ENCODE measurements around the gene LIPJ. TPM values are rescaled to one million over a fixed set of nuclear protein-coding genes. Genes with fewer than 3 reads are reported as not detected.
A peak's percentile ranks its signal among the peaks of the same experiment; 100 is the strongest.

The LIPJ gene
- total and polyA plus RNA-seq, 10 of the 15 experiments (the other 5 are each of a cell fraction or from before 2014, with no cell fraction given): 0.03 to 0.23 (median 0.08) TPM; not detected in 5

DNA sequence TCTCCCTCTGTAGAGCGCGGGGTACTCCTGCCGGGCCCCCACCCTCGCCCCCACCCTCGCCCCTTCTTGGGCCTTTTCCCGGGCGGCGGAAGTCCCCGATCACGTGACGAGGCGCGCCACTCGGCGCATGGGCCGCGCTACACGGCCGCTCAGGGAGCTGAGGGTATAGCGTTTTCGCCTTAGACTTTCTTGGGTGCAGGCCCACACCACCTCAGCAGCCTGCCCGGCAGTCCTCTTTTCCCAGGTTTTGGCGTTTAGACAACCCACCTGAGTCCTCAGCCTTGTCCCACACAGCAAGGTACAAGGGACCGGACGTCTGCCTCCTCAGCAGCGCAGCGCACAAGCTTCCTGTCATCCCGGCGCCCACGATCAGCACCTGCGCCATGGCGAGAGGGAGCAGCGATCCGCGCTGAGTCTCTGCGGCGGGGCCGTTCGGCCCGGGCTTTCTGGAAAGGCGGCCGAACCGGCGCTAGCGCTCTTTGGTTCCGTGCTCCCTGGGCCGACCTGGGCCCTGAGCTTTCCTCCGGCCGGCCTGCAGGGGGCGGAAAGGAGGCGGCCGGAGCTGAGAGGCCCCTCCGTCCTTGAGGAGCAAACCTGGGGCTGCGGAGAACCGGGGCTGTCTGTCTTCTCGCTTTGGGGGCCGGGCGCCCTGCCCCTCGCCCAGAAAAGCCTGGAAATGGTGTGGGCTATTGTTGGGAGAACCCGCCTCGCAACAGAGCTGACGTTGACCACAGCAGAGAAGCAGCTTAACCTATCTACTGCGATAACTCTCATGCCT lies 3.6 kb upstream of the LIPJ start, which contains the start of gene RNLS:
Gene RNLS, minus strand, starts transcription at position 513 of the 778 bp plus-strand sequence.
- peak within 1 kb of the TSS; percentile 87 for H3K27ac ChIP-seq (ENCODE audit: control insufficient read depth, insufficient read depth)
- FAIRE-seq: no peak
- TF ChIP-seq SUPT20H (IDR thresholded peaks at IDR 0.05; ENCODE audit: borderline replicate concordance, control insufficient read depth, low read depth, low read length) (no peak), RCOR1 (conservative IDR thresholded peaks at IDR 0.05; ENCODE audit: low read depth, low read length) (no peak), FOS (IDR thresholded peaks at IDR 0.05; ENCODE audit: borderline replicate concordance, extremely low read depth, insufficient read length) (no peak), ASH2L (IDR thresholded peaks at IDR 0.05; ENCODE audit: borderline replicate concordance, low read depth) (peak; percentile 74; the same call in 1 of the 2 replicates), MEF2A (IDR thresholded peaks at IDR 0.05; ENCODE audit: insufficient read depth, low read depth, low read length) (0 out of 2 replicates have a peak, but pooled peaks have one; percentile 3), SIN3A (IDR thresholded peaks at IDR 0.05; ENCODE audit: low read depth, low read length) (0 out of 2 replicates have a peak, but pooled peaks have one; percentile 50), NRF1 (conservative IDR thresholded peaks at IDR 0.05; ENCODE audit: low read depth, low read length) (peak; percentile 31; the same call in 1 of the 2 replicates), TCF12 (IDR thresholded peaks at IDR 0.05; ENCODE audit: low read depth, low read length) (no peak), ZNF274 (IDR thresholded peaks at IDR 0.05; ENCODE audit: insufficient read depth, insufficient read length) (no peak), SMAD1 (IDR thresholded peaks at IDR 0.05; ENCODE audit: low read depth, partially characterized antibody) (no peak), RAD21 (IDR thresholded peaks at IDR 0.05; ENCODE audit: insufficient read depth, low read depth, low read length) (peak; percentile 60), SREBF1 (IDR thresholded peaks at IDR 0.05; ENCODE audit: low read length) (no peak), GABPA (IDR thresholded peaks at IDR 0.05; ENCODE audit: low read depth) (no peak; the same call in 1 of the 2 replicates)
- TF ChIP-seq, protein P1, sequence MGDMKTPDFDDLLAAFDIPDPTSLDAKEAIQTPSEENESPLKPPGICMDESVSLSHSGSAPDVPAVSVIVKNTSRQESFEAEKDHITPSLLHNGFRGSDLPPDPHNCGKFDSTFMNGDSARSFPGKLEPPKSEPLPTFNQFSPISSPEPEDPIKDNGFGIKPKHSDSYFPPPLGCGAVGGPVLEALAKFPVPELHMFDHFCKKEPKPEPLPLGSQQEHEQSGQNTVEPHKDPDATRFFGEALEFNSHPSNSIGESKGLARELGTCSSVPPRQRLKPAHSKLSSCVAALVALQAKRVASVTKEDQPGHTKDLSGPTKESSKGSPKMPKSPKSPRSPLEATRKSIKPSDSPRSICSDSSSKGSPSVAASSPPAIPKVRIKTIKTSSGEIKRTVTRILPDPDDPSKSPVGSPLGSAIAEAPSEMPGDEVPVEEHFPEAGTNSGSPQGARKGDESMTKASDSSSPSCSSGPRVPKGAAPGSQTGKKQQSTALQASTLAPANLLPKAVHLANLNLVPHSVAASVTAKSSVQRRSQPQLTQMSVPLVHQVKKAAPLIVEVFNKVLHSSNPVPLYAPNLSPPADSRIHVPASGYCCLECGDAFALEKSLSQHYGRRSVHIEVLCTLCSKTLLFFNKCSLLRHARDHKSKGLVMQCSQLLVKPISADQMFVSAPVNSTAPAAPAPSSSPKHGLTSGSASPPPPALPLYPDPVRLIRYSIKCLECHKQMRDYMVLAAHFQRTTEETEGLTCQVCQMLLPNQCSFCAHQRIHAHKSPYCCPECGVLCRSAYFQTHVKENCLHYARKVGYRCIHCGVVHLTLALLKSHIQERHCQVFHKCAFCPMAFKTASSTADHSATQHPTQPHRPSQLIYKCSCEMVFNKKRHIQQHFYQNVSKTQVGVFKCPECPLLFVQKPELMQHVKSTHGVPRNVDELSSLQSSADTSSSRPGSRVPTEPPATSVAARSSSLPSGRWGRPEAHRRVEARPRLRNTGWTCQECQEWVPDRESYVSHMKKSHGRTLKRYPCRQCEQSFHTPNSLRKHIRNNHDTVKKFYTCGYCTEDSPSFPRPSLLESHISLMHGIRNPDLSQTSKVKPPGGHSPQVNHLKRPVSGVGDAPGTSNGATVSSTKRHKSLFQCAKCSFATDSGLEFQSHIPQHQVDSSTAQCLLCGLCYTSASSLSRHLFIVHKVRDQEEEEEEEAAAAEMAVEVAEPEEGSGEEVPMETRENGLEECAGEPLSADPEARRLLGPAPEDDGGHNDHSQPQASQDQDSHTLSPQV (IDR thresholded peaks at IDR 0.05): no peak
- TF ChIP-seq, protein P2, sequence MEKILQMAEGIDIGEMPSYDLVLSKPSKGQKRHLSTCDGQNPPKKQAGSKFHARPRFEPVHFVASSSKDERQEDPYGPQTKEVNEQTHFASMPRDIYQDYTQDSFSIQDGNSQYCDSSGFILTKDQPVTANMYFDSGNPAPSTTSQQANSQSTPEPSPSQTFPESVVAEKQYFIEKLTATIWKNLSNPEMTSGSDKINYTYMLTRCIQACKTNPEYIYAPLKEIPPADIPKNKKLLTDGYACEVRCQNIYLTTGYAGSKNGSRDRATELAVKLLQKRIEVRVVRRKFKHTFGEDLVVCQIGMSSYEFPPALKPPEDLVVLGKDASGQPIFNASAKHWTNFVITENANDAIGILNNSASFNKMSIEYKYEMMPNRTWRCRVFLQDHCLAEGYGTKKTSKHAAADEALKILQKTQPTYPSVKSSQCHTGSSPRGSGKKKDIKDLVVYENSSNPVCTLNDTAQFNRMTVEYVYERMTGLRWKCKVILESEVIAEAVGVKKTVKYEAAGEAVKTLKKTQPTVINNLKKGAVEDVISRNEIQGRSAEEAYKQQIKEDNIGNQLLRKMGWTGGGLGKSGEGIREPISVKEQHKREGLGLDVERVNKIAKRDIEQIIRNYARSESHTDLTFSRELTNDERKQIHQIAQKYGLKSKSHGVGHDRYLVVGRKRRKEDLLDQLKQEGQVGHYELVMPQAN (conservative IDR thresholded peaks at IDR 0.05): 0 out of 2 replicates have a peak, but pooled peaks have one; percentile 48

More for the DNA sequence above, 3.6 kb upstream of the LIPJ start, which contains the start of gene RNLS:
- DNase-seq (ENCODE audit: low read depth, low spot score) (peak; percentile 37), ATAC-seq (peak; percentile 97)
- Histone ChIP-seq H3K9ac (ENCODE audit: control insufficient read depth, insufficient read depth, low read length) (peak within 1 kb of the TSS; percentile 86), H4K20me1 (ENCODE audit: control insufficient read depth, insufficient read depth) (no peaks in the 10 kb centered on the region), H3K4me3 (peak within 1 kb of the TSS; percentile 69), H3K27me3 (replicated peaks in 1 of 2; ENCODE audit: control insufficient read depth in 2 of 2, insufficient read depth in 2 of 2, low read length in 1 of 2) (no peaks in the 10 kb centered on the region), H3K4me2 (ENCODE audit: control insufficient read depth, insufficient read depth) (peak within 1 kb of the TSS; percentile 51), H3K36me3 (ENCODE audit: control insufficient read depth in 2 of 2, insufficient read depth in 2 of 2, low read length in 1 of 2) (no peaks in the 10 kb centered on the region), H3K9me3 (replicated peaks; ENCODE audit: control insufficient read depth, insufficient read depth, low read length) (no peaks in the 10 kb centered on the region; the same call in 2 of the 3 replicates), H3K4me1 (ENCODE audit: control insufficient read depth, insufficient read depth, low read length) (peaks cover 4% of the 10 kb centered on the region; the same call in 1 of the 2 replicates), H2AFZ (ENCODE audit: control insufficient read depth, low read depth, low read length) (peak within 1 kb of the TSS; percentile 84), H3K79me2 (ENCODE audit: control insufficient read depth, insufficient read depth, low read length) (no peaks in the 10 kb centered on the region; the same call in 1 of the 2 replicates)
- ChIA-PET CTCF (interaction anchor here (0.5 to 8.7 kb wide), 31 partner anchors 9 to 768 kb away, joined by 3 to 86 read pairs (median 4); no protein-coding TSS in a partner anchor), SMC1A (ENCODE audit: uncharacterized antibody, unreplicated experiment) (interaction anchor here (0.7 to 2.5 kb wide), 7 partner anchors 14 to 661 kb away, joined by 3 to 10 read pairs (median 3); no protein-coding TSS in a partner anchor), POLR2A (interaction anchor here (0.5 to 1.4 kb wide), 4 partner anchors 16 to 764 kb away, joined by 3 to 5 read pairs (median 3); no protein-coding TSS in a partner anchor), RAD21 (ENCODE audit: unreplicated experiment) (interaction anchor here (0.8 to 1.9 kb wide), 7 partner anchors 9 to 789 kb away, joined by 3 to 6 read pairs (median 4); no protein-coding TSS in a partner anchor)
- intact Hi-C loops (cut with micrococcal nuclease; ENCODE audit: unreplicated experiment): loop anchor here (5.0 kb wide), 1 partner anchor 229 kb away; no protein-coding TSS in a partner anchor
- BruUV-seq (replicated peaks): TSS peak; percentile 92
- in situ Hi-C loops (cut with MboI): no loop called here
- WGBS (ENCODE audit: insufficient coverage, insufficient replicate concordance, low lambda C conversion rate, missing lambda C conversion rate): under 1% methylated on average over 61 of the region's 63 CpGs
